A549 (cell line): ENCODE results near the gene ATN1. TPM values are rescaled to one million over a fixed set of nuclear protein-coding genes. Genes with fewer than 3 reads are reported as not detected.

ENCODE experiments used
- ATAC-seq, 2 experiments: fragments of 200-7000 bp in 1 of 2; fragments of >200 bp in 1 of 2; cut with Nextera tagmentation in 1 of 2; cut with Tn5 transposase in 1 of 2; 3 replicates each; pipeline versions ENCODE4 v1.8.0 to v1.9.1; 2018 to 2020; ENCODE audit warnings: mild to moderate bottlenecking in 1 of 2, moderate library complexity in 1 of 2
- CTCF ChIA-PET: fragments of 300-600 bp; sonication (Branson Sonifier 250); formaldehyde crosslinking; extraction: SDS; loops from one replicate; lab custom pipeline; 2021; ENCODE audit warnings: antibody characterized with exemption, inconsistent platforms; lab: Yijun Ruan, JAX
- POLR2A ChIA-PET: fragments of 350-600 bp; formaldehyde crosslinking; extraction: SDS; loops from one replicate; lab custom pipeline; 2021; ENCODE audit warnings: antibody characterized with exemption, inconsistent platforms; lab: Yijun Ruan, JAX
- DNase-seq, 2 experiments: peaks; one replicate each; pipeline versions ENCODE4 v3.0.0 to v3.0.0-alpha.2; 2011 to 2016; ENCODE audit warnings: low read depth in 1 of 2, low spot score in 1 of 2
- FAIRE-seq: peaks from 2 replicates; lab custom pipeline; 2011; peaks lifted over from hg19 to GRCh38; lab: Jason Lieb, UNC
- H3K27ac ChIP-seq, 2 experiments: fragments of >200 bp; sonication (Bioruptor Twin); formaldehyde crosslinking; 3 replicates each; pipeline ENCODE4 v1.5.1; 2016 to 2017
- H3K4me1 ChIP-seq: fragments of >200 bp; sonication (Bioruptor Twin); formaldehyde crosslinking; 3 replicates; pipeline ENCODE4 v1.6.1; 2016
- H3K4me2 ChIP-seq: fragments of >200 bp; sonication (Bioruptor Twin); formaldehyde crosslinking; 3 replicates; pipeline ENCODE4 v1.6.1; 2016
- H3K4me3 ChIP-seq: fragments of >200 bp; sonication (Bioruptor Twin); formaldehyde crosslinking; 3 replicates; pipeline ENCODE4 v1.5.1; 2016
- H3K9me3 ChIP-seq: fragments of >200 bp; sonication (Bioruptor Twin); formaldehyde crosslinking; 3 replicates; pipeline ENCODE4 v1.6.1; 2016
- ATOH8 ChIP-seq: fragments of 250-450 bp; sonication (Bioruptor Pico); IDR thresholded peaks from 2 replicates; pipeline ENCODE4 v1.5.0; 2020; ENCODE audit warnings: low read depth, mild to moderate bottlenecking, moderate library complexity
- CBX2 ChIP-seq: fragments of 200-600 bp; sonication (generic); IDR thresholded peaks from 2 replicates; pipeline ENCODE4 v1.6.1; 2016; ENCODE audit warnings: low read depth, mild to moderate bottlenecking, borderline replicate concordance
- CBX8 ChIP-seq: fragments of 200-600 bp; sonication (generic); IDR thresholded peaks from 2 replicates; pipeline ENCODE4 v1.6.1; 2016
- CHD4 ChIP-seq: fragments of 200-600 bp; sonication (generic); IDR thresholded peaks from 2 replicates; pipeline ENCODE4 v1.6.1; 2016; ENCODE audit warnings: antibody characterized with exemption, mild to moderate bottlenecking, borderline replicate concordance
- CTCF ChIP-seq: fragments of >200 bp; sonication (Bioruptor Twin); formaldehyde crosslinking; IDR thresholded peaks from 3 replicates; pipeline ENCODE4 v1.5.1; 2016
- EHF ChIP-seq: fragments of 250-450 bp; sonication (Bioruptor Pico); IDR thresholded peaks from 2 replicates; pipeline ENCODE4 v1.5.0; 2020; ENCODE audit warnings: mild to moderate bottlenecking
- ESRRA ChIP-seq: fragments of 150-350 bp; IDR thresholded peaks from 2 replicates; pipeline ENCODE4 v1.6.1; 2014; ENCODE audit warnings: mild to moderate bottlenecking, low read length, borderline replicate concordance
- FOSB ChIP-seq: fragments of 250-450 bp; sonication (Bioruptor Pico); IDR thresholded peaks from 2 replicates; pipeline ENCODE4 v1.5.0; 2020; ENCODE audit warnings: mild to moderate bottlenecking, moderate library complexity
- GATA3 ChIP-seq: IDR thresholded peaks from 2 replicates; pipeline ENCODE4 v1.6.1; 2012; ENCODE audit warnings: borderline replicate concordance
- HOXA7 ChIP-seq: fragments of 250-450 bp; sonication (Bioruptor Pico); IDR thresholded peaks from 2 replicates; pipeline ENCODE4 v1.5.0; 2020; ENCODE audit warnings: mild to moderate bottlenecking, moderate library complexity
- MAFK ChIP-seq: fragments of 450-650 bp; IDR thresholded peaks from 2 replicates; pipeline ENCODE4 v1.6.1; 2014; ENCODE audit not compliant: partially characterized antibody
- NR3C1 ChIP-seq: fragments of >200 bp; sonication (Bioruptor Twin); formaldehyde crosslinking; IDR thresholded peaks from 3 replicates; pipeline ENCODE4 v1.6.1; 2017
- PBX3 ChIP-seq: IDR thresholded peaks from 2 replicates; pipeline ENCODE4 v1.6.1; 2012
- POLR2AphosphoS2 ChIP-seq: conservative IDR thresholded peaks from 2 replicates; pipeline ENCODE4 v1.6.1; 2012; ENCODE audit warnings: low read length, improper control_type of control experiment, inconsistent platforms
- RCOR1 ChIP-seq: fragments of 150-350 bp; IDR thresholded peaks from 2 replicates; pipeline ENCODE4 v1.6.1; 2014; ENCODE audit warnings: antibody characterized with exemption, low read length, low read depth
- SREBF2 ChIP-seq: fragments of 450-650 bp; IDR thresholded peaks from 2 replicates; pipeline ENCODE4 v1.6.1; 2014; ENCODE audit warnings: mild to moderate bottlenecking, moderate library complexity
- TP53 ChIP-seq: fragments of 250-450 bp; sonication (Bioruptor Pico); IDR thresholded peaks from 2 replicates; pipeline ENCODE4 v1.5.0; 2021; ENCODE audit warnings: mild to moderate bottlenecking, moderate library complexity
- USF2 ChIP-seq: fragments of 450-650 bp; IDR thresholded peaks from 2 replicates; pipeline ENCODE4 v1.6.1; 2014; ENCODE audit warnings: antibody characterized with exemption
- ZFP36 ChIP-seq: fragments of 450-650 bp; IDR thresholded peaks from 2 replicates; pipeline ENCODE4 v1.6.1; 2014; ENCODE audit warnings: borderline replicate concordance; ENCODE audit not compliant: partially characterized antibody
- WGBS: methylation state at CpG from one replicate; pipeline ENCODE4 v1.1.6; 2017; ENCODE audit errors: missing lambda C conversion rate; 5-methylcytosine and 5-hydroxymethylcytosine counted together
- polyA plus RNA-seq, 4 experiments: library from polyadenylated mRNA; depleted of rRNA in 3 of 4; stranded (reverse); fragments of >200 nt; fragmentation: RNase III in 1 of 4; extraction: RNeasy Plus Mini Kit Qiagen cat#74134 plus additional on column Dnase treatment in 1 of 4; gene quantifications; 2 replicates in 3 of 4; 3 replicates in 1 of 4; pipeline ENCODE4 v1.2.3, GENCODE V29; 2011 to 2017
- TF ChIP-seq, protein P1 (sequence below): IDR thresholded peaks from 2 replicates; pipeline ENCODE4 v1.6.1; 2012; ENCODE audit warnings: low read depth, borderline replicate concordance

The ATN1 gene
- polyA plus RNA-seq, 2 of the 4 experiments (the other 2 are of a cell fraction) = 11.3 to 51.6 TPM

- WGBS = 16% methylated on average over 26 of the region's 29 CpGs
- Histone ChIP-seq H3K4me1 (peaks cover 17% of the 10 kb centered on the region), H3K9me3 (no peaks in the 10 kb centered on the region), H3K4me3 (peak overlapping the region; percentile 63), H3K4me2 (peak overlapping the region; percentile 94), H3K27ac (peak overlapping the region; percentile 74 to 93)
- peak; percentile 47 to 65 for DNase-seq
- TF ChIP-seq GATA3 (no peak), EHF (CRISPR knock-in tag) (no peak), ESRRA (no peak), CBX2 (no peak), CBX8 (no peak), USF2 (no peak), FOSB (CRISPR knock-in tag) (no peak), HOXA7 (no peak), POLR2AphosphoS2 (no peak), RCOR1 (no peak), PBX3 (no peak), MAFK (no peak), CHD4 (no peak), CTCF (no peak), ATOH8 (CRISPR knock-in tag) (no peak), NR3C1 (no peak)
- TF ChIP-seq, protein P1, sequence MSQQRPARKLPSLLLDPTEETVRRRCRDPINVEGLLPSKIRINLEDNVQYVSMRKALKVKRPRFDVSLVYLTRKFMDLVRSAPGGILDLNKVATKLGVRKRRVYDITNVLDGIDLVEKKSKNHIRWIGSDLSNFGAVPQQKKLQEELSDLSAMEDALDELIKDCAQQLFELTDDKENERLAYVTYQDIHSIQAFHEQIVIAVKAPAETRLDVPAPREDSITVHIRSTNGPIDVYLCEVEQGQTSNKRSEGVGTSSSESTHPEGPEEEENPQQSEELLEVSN = no peak
- ChIA-PET POLR2A (interaction anchor here (1.0 to 1.4 kb wide), 4 partner anchors 10 to 42 kb away, joined by 4 to 16 read pairs (median 6); partner anchors contain the start of genes C12orf57, RNU7-1 and SPSB2), CTCF (interaction anchor here (1.0 to 22.2 kb wide), 3 partner anchors 10 to 89 kb away, joined by 3 to 232 read pairs (median 91); partner anchors contain the start of genes ATN1, SPSB2 and TPI1)
- ATAC-seq = peak; percentile 54 to 64; a peak in 5 of 6 replicates
- no peak for FAIRE-seq
Observed at GRCh38 chr12:6914947-6915788, 12.6 kb upstream of the ATN1 start.

GRCh38 chr12:6915789-6916285 lies 11.9 kb upstream of the ATN1 start:
- WGBS = 70% methylated on average over 14 of the region's 14 CpGs
- peak overlapping the region; percentile 63 for H3K4me3 ChIP-seq
- H3K4me2 ChIP-seq = peak overlapping the region; percentile 94
- no peaks in the 10 kb centered on the region for H3K9me3 ChIP-seq
- FAIRE-seq = no peak
- H3K4me1 ChIP-seq = peaks cover 17% of the 10 kb centered on the region
- DNase-seq = no peak
- ChIA-PET POLR2A (no interaction called here), CTCF (interaction anchor here (1.0 to 22.2 kb wide), 5 partner anchors 9 to 46 kb away, joined by 3 to 232 read pairs (median 10); partner anchors contain the start of genes ATN1, SPSB2 and TPI1)
- TF ChIP-seq EHF (CRISPR knock-in tag) (no peak), ZFP36 (no peak), RCOR1 (no peak), TP53 (no peak), SREBF2 (no peak)
- no peak for ATAC-seq
- H3K27ac ChIP-seq = peak overlapping the region in 1 of 2 experiments; percentile 93; a peak in 3 of 6 replicates
